HEK293 (cell line): ENCODE results near the gene TCF7L2.

ENCODE experiments used
- CTCF ChIA-PET: fragments of 350-600 bp; formaldehyde crosslinking; extraction: SDS; loops from one replicate; lab custom pipeline; 2021; ENCODE audit warnings: antibody characterized with exemption; lab: Yijun Ruan, JAX
- POLR2A ChIA-PET: fragments of 300-600 bp; formaldehyde crosslinking; extraction: SDS; loops from one replicate; lab custom pipeline; 2020; ENCODE audit warnings: antibody characterized with exemption, inconsistent platforms; lab: Yijun Ruan, JAX
- H3K27ac ChIP-seq: fragments of 200-500 bp; sonication (Bioruptor generic); 2 replicates; pipeline ENCODE4 v1.5.1; 2014; ENCODE audit warnings: low read depth, low read length, control low read depth, inconsistent platforms; ENCODE audit errors: extremely low read depth
- H3K36me3 ChIP-seq, 2 experiments: fragments of 200-500 bp in 1 of 2; sonication (Bioruptor generic) in 1 of 2; 1 replicate in 1 of 2; 2 replicates in 1 of 2; pipeline ENCODE4 v1.5.1; 2014 to 2017; ENCODE audit warnings: inconsistent platforms in 2 of 2, low read length in 2 of 2; ENCODE audit not compliant: control insufficient read depth in 2 of 2, insufficient read depth in 1 of 2
- H3K4me1 ChIP-seq: fragments of 200-500 bp; sonication (Bioruptor generic); 2 replicates; pipeline ENCODE4 v1.5.1; 2014; ENCODE audit warnings: mild to moderate bottlenecking, low read length, inconsistent platforms; ENCODE audit not compliant: control insufficient read depth, insufficient read depth
- H3K4me3 ChIP-seq: 2 replicates; pipeline ENCODE4 v1.5.1; 2011; ENCODE audit warnings: low read depth, mild to moderate bottlenecking, control low read depth, low read length, moderate library complexity
- H3K9me3 ChIP-seq: fragments of 200-500 bp; sonication (Bioruptor generic); 2 replicates; pipeline ENCODE4 v1.5.1; 2014; ENCODE audit warnings: low read depth, low read length, inconsistent platforms; ENCODE audit not compliant: control insufficient read depth, insufficient read depth
- ZBTB48 ChIP-seq: fragments of 450-650 bp; formaldehyde crosslinking; IDR thresholded peaks from 2 replicates; pipeline ENCODE4 v1.5.1; 2016; ENCODE audit warnings: missing biosample characterization, missing genetic modification characterization
- ZNF121 ChIP-seq: fragments of 450-650 bp; formaldehyde crosslinking; IDR thresholded peaks from 2 replicates; pipeline ENCODE4 v1.5.1; 2016; ENCODE audit warnings: missing biosample characterization, missing genetic modification characterization
- ZNF155 ChIP-seq: fragments of 450-650 bp; formaldehyde crosslinking; IDR thresholded peaks from 2 replicates; pipeline ENCODE4 v1.5.1; 2016; ENCODE audit warnings: missing biosample characterization, missing genetic modification characterization
- ZNF157 ChIP-seq: fragments of 450-650 bp; formaldehyde crosslinking; IDR thresholded peaks from 2 replicates; pipeline ENCODE4 v1.5.1; 2016; ENCODE audit warnings: missing biosample characterization, missing genetic modification characterization
- ZNF174 ChIP-seq: fragments of 450-650 bp; formaldehyde crosslinking; IDR thresholded peaks from 2 replicates; pipeline ENCODE4 v1.5.0; 2017; ENCODE audit warnings: missing biosample characterization, mild to moderate bottlenecking, missing genetic modification characterization
- ZNF324 ChIP-seq: fragments of 450-650 bp; formaldehyde crosslinking; IDR thresholded peaks from 2 replicates; pipeline ENCODE4 v1.5.1; 2016; ENCODE audit warnings: missing biosample characterization, missing genetic modification characterization
- ZNF544 ChIP-seq: fragments of 450-650 bp; formaldehyde crosslinking; IDR thresholded peaks from 2 replicates; pipeline ENCODE4 v1.5.0; 2017; ENCODE audit warnings: missing biosample characterization, missing genetic modification characterization
- ZNF701 ChIP-seq: fragments of 450-650 bp; formaldehyde crosslinking; IDR thresholded peaks from 2 replicates; pipeline ENCODE4 v1.5.1; 2016; ENCODE audit warnings: missing biosample characterization, missing genetic modification characterization
- TF ChIP-seq, protein P1 (sequence below): fragments of 450-650 bp; formaldehyde crosslinking; IDR thresholded peaks from 2 replicates; pipeline ENCODE4 v1.5.1; 2016; ENCODE audit warnings: missing biosample characterization, missing genetic modification characterization
- TF ChIP-seq, protein P2 (sequence below): fragments of 450-650 bp; formaldehyde crosslinking; IDR thresholded peaks from 2 replicates; pipeline ENCODE4 v1.5.1; 2016; ENCODE audit warnings: missing biosample characterization, missing genetic modification characterization
- TF ChIP-seq, protein P3 (sequence below): fragments of 450-650 bp; formaldehyde crosslinking; IDR thresholded peaks from 2 replicates; pipeline ENCODE4 v1.5.1; 2016; ENCODE audit warnings: missing biosample characterization, missing genetic modification characterization, low read depth
- TF ChIP-seq, protein P4 (sequence below): fragments of 450-650 bp; formaldehyde crosslinking; IDR thresholded peaks from 2 replicates; pipeline ENCODE4 v1.5.1; 2016; ENCODE audit warnings: missing biosample characterization, missing genetic modification characterization, borderline replicate concordance
- TF ChIP-seq, protein P5 (sequence below): fragments of 450-650 bp; formaldehyde crosslinking; IDR thresholded peaks from 2 replicates; pipeline ENCODE4 v1.5.1; 2017; ENCODE audit warnings: missing biosample characterization, missing genetic modification characterization
- TF ChIP-seq, protein P6 (sequence below): fragments of 450-650 bp; formaldehyde crosslinking; IDR thresholded peaks from 2 replicates; pipeline ENCODE4; 2016; ENCODE audit warnings: missing biosample characterization, missing genetic modification characterization

Gene TCF7L2

DNA sequence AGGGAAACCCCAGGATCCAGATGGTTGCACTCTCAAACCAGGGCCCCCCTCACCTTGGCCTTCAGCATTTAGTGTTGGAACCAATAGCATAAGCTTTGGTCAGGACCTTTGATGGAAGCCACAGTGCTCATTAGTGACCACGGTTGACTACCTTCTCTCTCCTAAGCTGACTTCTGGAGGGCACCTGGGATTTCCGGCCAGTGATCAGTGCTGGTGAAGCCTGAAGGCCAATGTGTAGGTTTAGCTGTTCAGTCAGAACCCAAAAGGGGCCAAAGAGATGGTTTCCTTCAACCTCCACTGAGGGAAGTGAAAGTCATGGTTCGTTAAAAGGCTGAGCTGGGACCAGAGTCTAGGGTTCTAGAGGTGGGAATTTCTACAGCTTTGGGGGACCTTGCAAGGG, 46.4 kb downstream of the TCF7L2 start (continued):
- TF ChIP-seq ZNF157 (tag by site-specific recombination): no peak

DNA sequence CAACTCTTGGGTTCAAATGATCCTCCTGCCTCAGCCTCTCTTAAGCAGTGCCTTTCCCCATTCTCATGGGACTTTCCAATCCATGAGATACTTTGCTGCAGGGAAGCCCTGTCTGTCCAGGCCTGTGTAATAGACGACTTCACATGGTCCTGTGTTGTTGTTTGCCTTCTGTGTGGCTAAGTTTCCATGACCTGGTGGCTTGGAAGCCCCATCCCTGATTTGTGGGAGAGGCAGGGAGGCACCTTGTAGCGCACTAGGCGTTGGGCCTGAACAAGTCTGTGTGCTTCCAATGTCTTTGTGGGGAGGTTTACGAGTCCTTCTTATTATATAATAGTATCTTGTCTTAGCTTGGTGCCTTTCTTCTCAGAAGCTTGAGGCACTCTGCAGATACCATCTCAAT, 49.1 kb downstream of the TCF7L2 start:
- no peak for TF ChIP-seq ZNF544 (tag by site-specific recombination)
- no peak for TF ChIP-seq ZNF701 (tag by site-specific recombination)
- TF ChIP-seq, protein P1, sequence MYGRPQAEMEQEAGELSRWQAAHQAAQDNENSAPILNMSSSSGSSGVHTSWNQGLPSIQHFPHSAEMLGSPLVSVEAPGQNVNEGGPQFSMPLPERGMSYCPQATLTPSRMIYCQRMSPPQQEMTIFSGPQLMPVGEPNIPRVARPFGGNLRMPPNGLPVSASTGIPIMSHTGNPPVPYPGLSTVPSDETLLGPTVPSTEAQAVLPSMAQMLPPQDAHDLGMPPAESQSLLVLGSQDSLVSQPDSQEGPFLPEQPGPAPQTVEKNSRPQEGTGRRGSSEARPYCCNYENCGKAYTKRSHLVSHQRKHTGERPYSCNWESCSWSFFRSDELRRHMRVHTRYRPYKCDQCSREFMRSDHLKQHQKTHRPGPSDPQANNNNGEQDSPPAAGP (tag by site-specific recombination): peak; percentile 90
- TF ChIP-seq ZNF155 (tag by site-specific recombination): no peak
- POLR2A ChIA-PET: no interaction called here
- H3K27ac ChIP-seq: no peak overlapping the region
- no peak overlapping the region for H3K4me3 ChIP-seq
- peaks cover 9% of the 10 kb centered on the region for H3K4me1 ChIP-seq
- CTCF ChIA-PET: no interaction called here
- H3K9me3 ChIP-seq: no peaks in the 10 kb centered on the region
- H3K36me3 ChIP-seq: no peaks in the 10 kb centered on the region

DNA sequence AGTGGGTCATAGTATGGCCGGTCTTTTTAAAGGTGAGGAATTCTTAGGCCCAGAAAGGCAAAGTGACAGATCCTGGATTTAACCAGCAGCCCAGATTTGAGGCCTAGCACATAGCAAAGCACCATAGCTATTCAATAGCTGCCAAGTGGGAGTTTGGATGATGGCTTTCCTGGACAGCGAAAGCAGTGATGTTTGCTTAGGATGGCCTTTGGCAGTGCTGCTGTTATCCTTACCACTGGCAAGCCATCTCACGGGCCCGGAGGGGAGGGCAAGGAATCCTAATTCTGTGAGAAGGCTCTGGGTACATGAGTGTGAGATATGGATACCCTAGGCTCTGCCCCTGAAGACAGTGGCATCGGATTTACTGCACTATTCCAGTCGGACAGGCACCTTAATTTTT, 50.4 kb downstream of the TCF7L2 start:
- POLR2A ChIA-PET: no interaction called here
- H3K9me3 ChIP-seq: no peaks in the 10 kb centered on the region
- no peaks in the 10 kb centered on the region; a peak in 1 of 3 replicates for H3K36me3 ChIP-seq
- CTCF ChIA-PET: no interaction called here
- TF ChIP-seq ZNF174 (tag by site-specific recombination): no peak
- TF ChIP-seq, protein P2, sequence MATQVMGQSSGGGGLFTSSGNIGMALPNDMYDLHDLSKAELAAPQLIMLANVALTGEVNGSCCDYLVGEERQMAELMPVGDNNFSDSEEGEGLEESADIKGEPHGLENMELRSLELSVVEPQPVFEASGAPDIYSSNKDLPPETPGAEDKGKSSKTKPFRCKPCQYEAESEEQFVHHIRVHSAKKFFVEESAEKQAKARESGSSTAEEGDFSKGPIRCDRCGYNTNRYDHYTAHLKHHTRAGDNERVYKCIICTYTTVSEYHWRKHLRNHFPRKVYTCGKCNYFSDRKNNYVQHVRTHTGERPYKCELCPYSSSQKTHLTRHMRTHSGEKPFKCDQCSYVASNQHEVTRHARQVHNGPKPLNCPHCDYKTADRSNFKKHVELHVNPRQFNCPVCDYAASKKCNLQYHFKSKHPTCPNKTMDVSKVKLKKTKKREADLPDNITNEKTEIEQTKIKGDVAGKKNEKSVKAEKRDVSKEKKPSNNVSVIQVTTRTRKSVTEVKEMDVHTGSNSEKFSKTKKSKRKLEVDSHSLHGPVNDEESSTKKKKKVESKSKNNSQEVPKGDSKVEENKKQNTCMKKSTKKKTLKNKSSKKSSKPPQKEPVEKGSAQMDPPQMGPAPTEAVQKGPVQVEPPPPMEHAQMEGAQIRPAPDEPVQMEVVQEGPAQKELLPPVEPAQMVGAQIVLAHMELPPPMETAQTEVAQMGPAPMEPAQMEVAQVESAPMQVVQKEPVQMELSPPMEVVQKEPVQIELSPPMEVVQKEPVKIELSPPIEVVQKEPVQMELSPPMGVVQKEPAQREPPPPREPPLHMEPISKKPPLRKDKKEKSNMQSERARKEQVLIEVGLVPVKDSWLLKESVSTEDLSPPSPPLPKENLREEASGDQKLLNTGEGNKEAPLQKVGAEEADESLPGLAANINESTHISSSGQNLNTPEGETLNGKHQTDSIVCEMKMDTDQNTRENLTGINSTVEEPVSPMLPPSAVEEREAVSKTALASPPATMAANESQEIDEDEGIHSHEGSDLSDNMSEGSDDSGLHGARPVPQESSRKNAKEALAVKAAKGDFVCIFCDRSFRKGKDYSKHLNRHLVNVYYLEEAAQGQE (tag by site-specific recombination): peak; percentile 55; the same call in 1 of the 2 replicates
- no peak overlapping the region for H3K27ac ChIP-seq
- H3K4me3 ChIP-seq: no peak overlapping the region
- H3K4me1 ChIP-seq: peaks cover 9% of the 10 kb centered on the region

DNA sequence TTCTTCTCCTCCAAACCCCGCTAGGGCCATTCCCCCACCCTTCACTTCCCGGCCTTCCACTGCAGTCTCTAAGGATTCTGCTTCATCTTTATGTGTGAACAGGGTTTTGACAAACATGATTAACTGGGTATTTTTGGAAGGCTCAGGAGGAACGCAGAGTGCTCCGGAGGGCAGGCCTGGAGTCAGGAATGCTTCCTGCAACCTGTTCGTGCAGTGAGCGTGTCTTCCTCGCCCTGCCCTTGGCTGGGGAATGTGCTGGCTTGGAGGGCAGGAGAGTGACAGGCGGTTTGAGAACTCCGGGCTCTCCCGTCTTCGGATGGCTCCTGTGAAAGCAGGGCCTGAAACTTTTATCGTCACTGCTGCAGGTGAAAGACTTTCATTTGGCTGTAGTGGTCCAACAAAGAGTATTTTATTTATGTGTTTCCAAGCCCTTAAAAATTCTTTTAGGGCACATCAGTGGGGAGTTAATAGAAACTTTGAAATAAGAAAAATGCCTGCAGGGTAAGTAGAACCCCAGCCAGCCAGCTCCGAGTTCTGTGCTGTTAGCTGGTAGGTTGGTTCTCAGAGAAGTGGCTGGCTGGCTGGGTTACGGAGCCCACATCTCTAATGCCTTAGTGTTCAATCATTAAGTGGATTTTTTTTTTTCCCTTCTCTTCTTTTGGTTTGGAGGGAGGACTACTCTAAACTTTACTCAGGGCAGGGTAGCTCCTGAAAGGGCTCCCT, 51.0 kb downstream of the TCF7L2 start:
- POLR2A ChIA-PET: interaction anchor here (0.6 kb wide), 1 partner anchor 15 kb away, joined by 3 read pairs; no protein-coding TSS in a partner anchor
- CTCF ChIA-PET: no interaction called here
- H3K4me1 ChIP-seq: peaks cover 9% of the 10 kb centered on the region
- no peak overlapping the region for H3K27ac ChIP-seq
- H3K4me3 ChIP-seq: no peak overlapping the region
- no peaks in the 10 kb centered on the region for H3K9me3 ChIP-seq
- no peaks in the 10 kb centered on the region; a peak in 1 of 3 replicates for H3K36me3 ChIP-seq
- TF ChIP-seq, protein P3, sequence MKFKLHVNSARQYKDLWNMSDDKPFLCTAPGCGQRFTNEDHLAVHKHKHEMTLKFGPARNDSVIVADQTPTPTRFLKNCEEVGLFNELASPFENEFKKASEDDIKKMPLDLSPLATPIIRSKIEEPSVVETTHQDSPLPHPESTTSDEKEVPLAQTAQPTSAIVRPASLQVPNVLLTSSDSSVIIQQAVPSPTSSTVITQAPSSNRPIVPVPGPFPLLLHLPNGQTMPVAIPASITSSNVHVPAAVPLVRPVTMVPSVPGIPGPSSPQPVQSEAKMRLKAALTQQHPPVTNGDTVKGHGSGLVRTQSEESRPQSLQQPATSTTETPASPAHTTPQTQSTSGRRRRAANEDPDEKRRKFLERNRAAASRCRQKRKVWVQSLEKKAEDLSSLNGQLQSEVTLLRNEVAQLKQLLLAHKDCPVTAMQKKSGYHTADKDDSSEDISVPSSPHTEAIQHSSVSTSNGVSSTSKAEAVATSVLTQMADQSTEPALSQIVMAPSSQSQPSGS (tag by site-specific recombination): no peak
- TF ChIP-seq, protein P4, sequence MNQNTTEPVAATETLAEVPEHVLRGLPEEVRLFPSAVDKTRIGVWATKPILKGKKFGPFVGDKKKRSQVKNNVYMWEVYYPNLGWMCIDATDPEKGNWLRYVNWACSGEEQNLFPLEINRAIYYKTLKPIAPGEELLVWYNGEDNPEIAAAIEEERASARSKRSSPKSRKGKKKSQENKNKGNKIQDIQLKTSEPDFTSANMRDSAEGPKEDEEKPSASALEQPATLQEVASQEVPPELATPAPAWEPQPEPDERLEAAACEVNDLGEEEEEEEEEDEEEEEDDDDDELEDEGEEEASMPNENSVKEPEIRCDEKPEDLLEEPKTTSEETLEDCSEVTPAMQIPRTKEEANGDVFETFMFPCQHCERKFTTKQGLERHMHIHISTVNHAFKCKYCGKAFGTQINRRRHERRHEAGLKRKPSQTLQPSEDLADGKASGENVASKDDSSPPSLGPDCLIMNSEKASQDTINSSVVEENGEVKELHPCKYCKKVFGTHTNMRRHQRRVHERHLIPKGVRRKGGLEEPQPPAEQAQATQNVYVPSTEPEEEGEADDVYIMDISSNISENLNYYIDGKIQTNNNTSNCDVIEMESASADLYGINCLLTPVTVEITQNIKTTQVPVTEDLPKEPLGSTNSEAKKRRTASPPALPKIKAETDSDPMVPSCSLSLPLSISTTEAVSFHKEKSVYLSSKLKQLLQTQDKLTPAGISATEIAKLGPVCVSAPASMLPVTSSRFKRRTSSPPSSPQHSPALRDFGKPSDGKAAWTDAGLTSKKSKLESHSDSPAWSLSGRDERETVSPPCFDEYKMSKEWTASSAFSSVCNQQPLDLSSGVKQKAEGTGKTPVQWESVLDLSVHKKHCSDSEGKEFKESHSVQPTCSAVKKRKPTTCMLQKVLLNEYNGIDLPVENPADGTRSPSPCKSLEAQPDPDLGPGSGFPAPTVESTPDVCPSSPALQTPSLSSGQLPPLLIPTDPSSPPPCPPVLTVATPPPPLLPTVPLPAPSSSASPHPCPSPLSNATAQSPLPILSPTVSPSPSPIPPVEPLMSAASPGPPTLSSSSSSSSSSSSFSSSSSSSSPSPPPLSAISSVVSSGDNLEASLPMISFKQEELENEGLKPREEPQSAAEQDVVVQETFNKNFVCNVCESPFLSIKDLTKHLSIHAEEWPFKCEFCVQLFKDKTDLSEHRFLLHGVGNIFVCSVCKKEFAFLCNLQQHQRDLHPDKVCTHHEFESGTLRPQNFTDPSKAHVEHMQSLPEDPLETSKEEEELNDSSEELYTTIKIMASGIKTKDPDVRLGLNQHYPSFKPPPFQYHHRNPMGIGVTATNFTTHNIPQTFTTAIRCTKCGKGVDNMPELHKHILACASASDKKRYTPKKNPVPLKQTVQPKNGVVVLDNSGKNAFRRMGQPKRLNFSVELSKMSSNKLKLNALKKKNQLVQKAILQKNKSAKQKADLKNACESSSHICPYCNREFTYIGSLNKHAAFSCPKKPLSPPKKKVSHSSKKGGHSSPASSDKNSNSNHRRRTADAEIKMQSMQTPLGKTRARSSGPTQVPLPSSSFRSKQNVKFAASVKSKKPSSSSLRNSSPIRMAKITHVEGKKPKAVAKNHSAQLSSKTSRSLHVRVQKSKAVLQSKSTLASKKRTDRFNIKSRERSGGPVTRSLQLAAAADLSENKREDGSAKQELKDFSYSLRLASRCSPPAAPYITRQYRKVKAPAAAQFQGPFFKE (tag by site-specific recombination): no peak
- TF ChIP-seq ZNF121 (no peak), ZBTB48 (tag by site-specific recombination) (no peak), ZNF324 (no peak)
- TF ChIP-seq, protein P5, sequence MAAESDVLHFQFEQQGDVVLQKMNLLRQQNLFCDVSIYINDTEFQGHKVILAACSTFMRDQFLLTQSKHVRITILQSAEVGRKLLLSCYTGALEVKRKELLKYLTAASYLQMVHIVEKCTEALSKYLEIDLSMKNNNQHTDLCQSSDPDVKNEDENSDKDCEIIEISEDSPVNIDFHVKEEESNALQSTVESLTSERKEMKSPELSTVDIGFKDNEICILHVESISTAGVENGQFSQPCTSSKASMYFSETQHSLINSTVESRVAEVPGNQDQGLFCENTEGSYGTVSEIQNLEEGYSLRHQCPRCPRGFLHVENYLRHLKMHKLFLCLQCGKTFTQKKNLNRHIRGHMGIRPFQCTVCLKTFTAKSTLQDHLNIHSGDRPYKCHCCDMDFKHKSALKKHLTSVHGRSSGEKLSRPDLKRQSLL: no peak
- TF ChIP-seq, protein P6, sequence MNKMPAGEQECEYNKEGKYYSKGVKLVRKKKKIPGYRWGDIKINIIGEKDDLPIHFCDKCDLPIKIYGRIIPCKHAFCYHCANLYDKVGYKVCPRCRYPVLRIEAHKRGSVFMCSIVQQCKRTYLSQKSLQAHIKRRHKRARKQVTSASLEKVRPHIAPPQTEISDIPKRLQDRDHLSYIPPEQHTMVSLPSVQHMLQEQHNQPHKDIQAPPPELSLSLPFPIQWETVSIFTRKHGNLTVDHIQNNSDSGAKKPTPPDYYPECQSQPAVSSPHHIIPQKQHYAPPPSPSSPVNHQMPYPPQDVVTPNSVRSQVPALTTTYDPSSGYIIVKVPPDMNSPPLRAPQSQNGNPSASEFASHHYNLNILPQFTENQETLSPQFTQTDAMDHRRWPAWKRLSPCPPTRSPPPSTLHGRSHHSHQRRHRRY (tag by site-specific recombination): no peak
